Eye (tissue), 1 donor: ENCODE results near the gene ENTPD2.
"Not testable (repeated sequence)": the region's sequence is repeated elsewhere in the genome, so short reads cannot be mapped to it uniquely, and the experiment has no call there.

Experiments
- DNase-seq: peaks from one replicate; pipeline ENCODE4 v3.0.0-alpha.2; 2015

Gene ENTPD2

DNA sequence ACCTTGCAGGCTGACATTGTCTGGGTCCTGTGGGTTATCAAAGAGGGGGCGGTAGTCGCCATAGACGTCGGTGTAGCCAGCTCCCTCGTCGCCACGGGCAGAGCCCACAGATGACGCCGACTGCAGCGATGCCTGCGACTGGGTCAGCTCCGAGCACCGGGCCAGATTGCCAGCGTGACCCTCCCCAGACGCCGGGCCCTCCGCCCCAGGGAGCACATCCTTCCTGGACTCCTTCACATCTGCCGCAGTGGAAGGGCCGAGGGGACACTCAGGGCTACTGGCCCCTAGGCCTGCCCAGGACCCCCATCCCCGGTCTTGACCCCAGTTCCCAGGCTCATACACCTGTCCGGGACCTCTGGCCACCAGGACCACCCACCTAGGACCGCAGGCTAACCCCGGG lies 39.7 kb downstream of the ENTPD2 start:
- no peak for DNase-seq

- no peak for DNase-seq
Measured at GRCh38 chr9:137013571-137013940, 40.3 kb downstream of the ENTPD2 start.

DNA sequence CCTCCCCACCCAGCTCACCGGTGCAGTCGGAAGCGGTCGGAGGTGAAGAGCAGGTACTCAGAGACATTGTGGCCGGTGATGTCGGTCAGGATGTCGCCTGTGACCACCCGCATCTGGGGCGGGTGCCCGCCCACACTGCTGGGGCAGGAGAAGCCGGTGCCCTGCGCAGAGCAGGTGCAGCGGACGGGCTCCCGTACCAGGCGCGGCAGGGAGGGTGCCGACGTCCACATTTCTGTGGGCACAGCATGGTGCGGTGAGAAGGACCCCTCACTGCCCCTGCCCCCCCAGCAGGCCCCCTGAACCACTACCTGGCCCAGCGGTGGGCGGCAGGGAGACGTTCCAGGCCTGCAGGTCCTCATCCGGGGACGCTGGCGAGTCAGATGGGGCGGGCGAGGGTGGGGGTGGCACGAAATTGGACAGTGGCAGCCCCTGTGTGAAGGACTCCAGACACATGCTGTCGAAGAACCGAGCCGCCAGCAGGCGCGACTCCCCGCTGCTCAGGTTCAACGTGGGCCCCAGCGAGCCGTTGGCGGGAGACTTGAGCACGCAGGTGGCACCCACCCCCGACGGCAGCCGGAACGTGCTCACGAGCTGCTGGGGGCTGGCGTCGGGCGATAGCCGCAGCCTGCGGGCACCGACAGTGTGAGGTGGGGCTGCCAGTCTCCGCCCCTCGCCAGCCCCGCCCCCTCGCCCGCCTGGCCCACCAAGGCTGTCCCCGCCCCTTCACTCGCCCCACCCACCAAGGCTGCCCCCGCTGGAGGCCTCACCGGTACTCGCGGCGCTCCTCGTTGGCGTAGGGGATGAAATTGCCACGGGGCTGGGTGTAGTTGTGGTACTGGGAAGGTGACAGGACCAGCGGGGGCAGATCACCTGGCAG lies 40.9 kb downstream of the ENTPD2 start:
- DNase-seq: no peak

GRCh38 chr9:137011907-137012675 lies 41.8 kb downstream of the ENTPD2 start:
- DNase-seq: no peak

DNA sequence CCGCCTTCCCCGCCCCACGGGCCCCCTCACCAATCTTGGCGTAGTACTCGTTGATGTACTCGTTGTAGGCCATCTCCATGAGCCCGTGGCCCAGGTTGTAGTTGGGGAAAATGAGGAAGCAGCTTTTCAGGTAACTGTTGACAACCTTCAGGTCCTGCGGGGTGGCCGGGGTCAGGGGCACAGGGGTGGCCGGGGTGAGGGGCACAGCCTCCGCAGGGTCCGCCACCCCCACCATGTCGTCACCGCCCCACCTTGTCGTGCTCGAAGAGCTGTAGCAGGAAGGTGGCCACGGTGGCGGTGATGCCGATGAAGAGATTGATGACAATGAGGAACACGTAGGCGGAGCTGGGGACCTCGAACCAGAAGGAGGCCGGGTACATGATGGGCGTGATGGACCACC lies 42.7 kb downstream of the ENTPD2 start:
- no peak for DNase-seq

GRCh38 chr9:137009938-137010732 lies 43.7 kb downstream of the ENTPD2 start:
- DNase-seq: no peak

GRCh38 chr9:137009217-137009616 lies 44.6 kb downstream of the ENTPD2 start:
- no peak for DNase-seq

- DNase-seq: no peak
Measured at GRCh38 chr9:137008312-137008711, 45.5 kb downstream of the ENTPD2 start.

DNA sequence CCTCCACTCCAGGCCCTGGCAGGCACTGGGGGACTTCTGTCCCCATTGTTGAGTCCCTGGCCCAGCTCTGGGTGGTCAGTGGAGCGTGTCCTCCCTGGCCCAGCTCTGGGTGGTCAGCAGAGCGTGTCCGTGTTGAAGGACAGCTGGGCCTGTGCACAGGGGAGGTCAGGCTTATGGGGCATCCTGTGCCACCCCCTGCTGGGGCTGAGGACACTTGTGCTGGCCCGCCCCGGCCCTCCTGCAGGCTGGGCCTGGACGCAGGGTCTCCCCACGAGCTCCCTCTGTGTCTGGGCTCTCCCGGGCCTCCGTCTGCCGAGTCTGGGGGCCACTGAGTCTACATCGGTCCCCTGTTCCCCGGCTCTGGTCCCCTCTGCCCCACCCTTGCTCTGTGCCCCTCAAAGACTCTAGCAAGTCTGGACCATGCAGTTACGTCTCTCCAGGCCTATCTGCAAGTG lies 46.0 kb downstream of the ENTPD2 start:
- DNase-seq: peak; percentile 27

GRCh38 chr9:137007108-137007815 lies 46.6 kb downstream of the ENTPD2 start:
- peak; percentile 26 for DNase-seq

DNA sequence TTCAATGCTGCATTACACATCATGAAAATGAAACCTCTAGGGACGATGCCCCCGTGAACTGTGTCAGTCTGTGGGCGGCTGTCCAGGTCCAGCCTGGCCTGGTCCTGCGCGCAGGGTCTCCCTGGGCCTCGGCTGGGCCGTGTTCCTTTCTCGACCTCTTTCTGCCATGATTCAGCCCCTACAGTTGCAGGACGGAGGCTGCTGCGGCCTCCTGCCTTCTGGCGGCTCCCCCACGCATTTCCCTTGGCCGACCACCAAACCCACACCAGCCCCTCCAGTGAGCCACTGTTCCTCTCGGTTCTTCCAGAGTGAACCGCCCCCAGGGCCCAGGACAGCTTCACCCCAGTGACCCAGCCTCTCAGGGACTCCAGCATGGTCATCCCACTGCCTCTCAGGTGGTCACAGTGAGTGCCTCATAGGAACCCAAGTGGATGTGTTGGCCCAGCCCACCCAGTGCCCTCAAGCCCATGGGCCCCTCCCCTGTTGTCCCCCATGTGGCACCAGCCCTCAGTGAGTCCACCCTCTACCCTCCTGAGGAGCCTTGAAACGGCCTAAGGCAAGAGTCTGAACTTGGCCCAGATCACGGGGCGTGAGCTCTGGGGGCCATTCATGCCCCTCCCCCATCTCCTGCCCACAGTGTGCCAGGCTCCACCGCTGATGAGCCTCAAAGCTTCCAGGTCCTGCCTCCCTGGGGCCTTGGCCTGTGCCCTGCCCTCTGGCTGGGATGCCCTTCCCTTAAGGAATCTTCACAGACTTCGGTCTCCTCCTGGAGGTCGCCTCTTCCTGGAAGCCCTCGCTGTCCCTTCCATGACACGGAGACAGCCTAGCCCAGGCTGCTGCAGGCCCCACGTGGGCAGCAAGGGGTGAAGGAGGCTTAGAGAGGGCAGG lies 47.5 kb downstream of the ENTPD2 start:
- no peak for DNase-seq

GRCh38 chr9:137004285-137004684 lies 49.6 kb downstream of the ENTPD2 start:
- DNase-seq: not testable (repeated sequence)

DNA sequence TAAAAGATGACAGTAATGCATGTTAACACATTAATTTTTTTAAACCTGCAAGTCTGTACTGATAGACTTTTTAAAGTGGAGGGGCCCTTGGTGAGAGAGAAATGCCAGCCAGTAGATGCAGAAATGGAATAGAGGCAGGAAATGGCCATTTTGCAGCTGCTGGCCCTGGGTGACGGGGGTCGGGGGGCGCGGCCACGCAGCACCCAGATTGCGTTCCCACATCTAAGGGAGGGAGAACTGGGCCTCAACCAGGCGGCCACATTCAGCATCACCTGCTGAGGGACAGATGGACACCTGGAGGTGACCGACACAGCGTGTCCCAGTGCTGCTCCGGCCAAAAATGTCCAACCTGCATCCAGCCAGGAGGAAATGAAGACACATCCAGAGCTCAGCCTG lies 51.2 kb downstream of the ENTPD2 start:
- no peak for DNase-seq

- no peak for DNase-seq
Measured at GRCh38 chr9:137001857-137002645, 51.8 kb downstream of the ENTPD2 start.

DNA sequence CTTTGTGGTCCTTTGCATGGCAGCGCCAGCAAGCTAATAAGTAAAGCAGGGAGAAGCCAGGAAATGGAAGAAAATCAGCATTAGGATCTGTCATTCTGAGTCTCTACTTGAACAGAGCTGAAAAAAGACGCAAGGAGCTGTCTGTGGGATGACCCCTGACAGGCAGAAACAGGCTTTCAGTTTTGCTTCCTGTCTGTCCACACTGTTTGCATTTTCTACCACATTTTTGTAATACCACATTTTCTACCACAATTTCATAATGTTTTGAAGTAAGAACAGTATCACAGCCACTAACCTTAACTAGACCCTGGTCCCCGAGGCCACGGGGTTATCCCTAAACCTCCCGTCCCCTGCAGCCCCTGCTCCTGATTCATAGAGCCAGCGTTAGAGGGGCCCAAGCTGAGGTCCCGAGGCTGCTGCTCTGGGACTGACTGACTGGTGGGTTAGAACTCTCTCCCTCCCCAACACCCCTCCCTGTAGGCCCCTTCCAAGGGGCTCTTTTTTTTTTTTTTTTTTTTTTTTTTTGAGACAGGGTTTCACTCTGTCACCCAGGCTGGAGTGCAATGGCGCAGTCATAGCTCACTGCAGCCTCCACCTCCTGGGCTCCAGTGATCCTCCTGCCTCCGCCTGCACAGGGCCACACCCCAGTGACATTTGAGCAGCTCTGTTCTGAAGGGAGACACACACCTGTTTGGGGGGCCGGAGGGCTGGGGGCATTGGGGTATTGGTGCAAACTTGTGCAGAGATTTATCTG lies 53.5 kb downstream of the ENTPD2 start:
- DNase-seq: no peak
